Muscle layer of duodenum (tissue), 2 donors: ENCODE data around the gene LCLAT1.
A peak's percentile ranks its signal among the peaks of the same experiment; 100 is the strongest.

Experiments
- H3K27ac ChIP-seq: one replicate; pipeline ENCODE4 v1.7.0; 2013; ENCODE audit warnings: mild to moderate bottlenecking, low read length
- H3K27me3 ChIP-seq: one replicate; pipeline ENCODE4 v1.7.0; 2013; ENCODE audit warnings: low read depth, mild to moderate bottlenecking, control low read depth, low read length
- H3K36me3 ChIP-seq, 2 donors: one replicate each; pipeline ENCODE4 v1.7.0; 2013; ENCODE audit warnings: low read length in 2 of 2, control low read depth in 1 of 2, mild to moderate bottlenecking in 1 of 2; ENCODE audit not compliant: insufficient read depth in 2 of 2, control insufficient read depth in 1 of 2
- H3K4me1 ChIP-seq, 2 donors: one replicate each; pipeline ENCODE4 v1.7.0; 2013; ENCODE audit warnings: low read length in 2 of 2, mild to moderate bottlenecking in 2 of 2, control low read depth in 1 of 2, moderate library complexity in 1 of 2; ENCODE audit not compliant: insufficient read depth in 2 of 2, control insufficient read depth in 1 of 2
- H3K4me3 ChIP-seq, 2 donors: one replicate each; pipeline ENCODE4 v1.7.0; 2013; ENCODE audit warnings: low read length in 2 of 2, low read depth in 1 of 2, mild to moderate bottlenecking in 1 of 2
- H3K9me3 ChIP-seq, 2 donors: one replicate each; pipeline ENCODE4 v1.7.0; 2013; ENCODE audit warnings: low read length in 2 of 2, control low read depth in 1 of 2, mild to moderate bottlenecking in 1 of 2; ENCODE audit not compliant: control insufficient read depth in 1 of 2
- donor health status: healthy.

The LCLAT1 gene

GRCh38 chr2:30447149-30448045 is at the start of gene LCLAT1:
LCLAT1 (plus strand) TSS chr2:30447246; CDS start chr2:30525591, 78,345 bp downstream.
- Histone ChIP-seq H3K27ac (peak within 1 kb of the TSS; percentile 84), H3K4me3 (peak within 1 kb of the TSS; percentile 93 to 94), H3K9me3 (no peaks in the 10 kb centered on the region), H3K4me1 (peaks cover 12 to 16% of the 10 kb centered on the region in 2 donors), H3K27me3 (no peaks in the 10 kb centered on the region), H3K36me3 (no peaks in the 10 kb centered on the region)

DNA sequence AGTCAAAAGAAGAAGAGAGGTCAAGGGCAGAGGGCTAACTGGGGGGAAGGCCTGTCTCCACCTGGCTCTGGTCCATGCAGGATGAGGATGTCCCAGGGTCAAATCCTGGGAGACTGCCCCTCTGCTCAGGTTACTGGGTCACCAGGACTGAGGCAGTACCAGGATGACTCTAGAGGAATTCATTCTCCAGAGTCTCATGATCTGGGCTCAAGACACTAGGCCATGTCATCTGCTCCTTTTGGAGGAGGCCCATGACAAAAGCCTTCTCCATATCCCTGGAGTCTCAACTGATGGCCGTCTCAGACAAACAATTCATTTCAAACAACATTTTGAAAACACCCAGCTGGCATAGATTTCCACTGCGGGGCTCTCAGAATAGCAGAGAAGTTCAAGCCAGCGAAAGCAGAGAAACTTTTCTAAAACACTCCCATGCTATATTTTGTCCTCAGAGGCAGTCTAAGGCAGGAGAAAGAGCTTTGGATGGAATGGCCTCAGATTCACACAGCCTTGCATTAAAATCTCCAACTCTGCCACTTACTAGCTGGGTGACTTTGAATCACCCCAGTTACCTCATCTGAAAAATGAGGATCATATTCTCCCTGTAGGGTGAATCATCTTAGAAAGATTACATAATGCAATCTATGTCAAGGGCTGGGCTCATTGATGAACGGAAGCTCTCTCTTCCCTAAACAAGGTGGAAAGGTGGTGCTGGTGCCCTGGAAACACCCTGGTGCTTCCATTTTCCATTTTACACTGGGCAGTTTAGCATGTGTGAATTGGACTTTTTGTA is 48.8 kb upstream of the LCLAT1 start:
- Histone ChIP-seq H3K36me3 (no peaks in the 10 kb centered on the region), H3K4me3 (no peak overlapping the region), H3K27ac (no peak overlapping the region), H3K9me3 (no peaks in the 10 kb centered on the region), H3K27me3 (no peaks in the 10 kb centered on the region), H3K4me1 (peaks cover 3 to 25% of the 10 kb centered on the region in 2 donors)

GRCh38 chr2:30400151-30400954 is 46.7 kb upstream of the LCLAT1 start:
- Histone ChIP-seq H3K27me3 (no peaks in the 10 kb centered on the region), H3K36me3 (no peaks in the 10 kb centered on the region), H3K4me3 (no peak overlapping the region), H3K4me1 (peaks cover 16 to 37% of the 10 kb centered on the region in 2 donors), H3K9me3 (no peaks in the 10 kb centered on the region), H3K27ac (no peak overlapping the region)

GRCh38 chr2:30402441-30403182 is 44.4 kb upstream of the LCLAT1 start:
- Histone ChIP-seq H3K36me3 (no peaks in the 10 kb centered on the region), H3K4me1 (peaks cover 17 to 47% of the 10 kb centered on the region in 2 donors), H3K4me3 (no peak overlapping the region), H3K27ac (no peak overlapping the region), H3K9me3 (no peaks in the 10 kb centered on the region), H3K27me3 (no peaks in the 10 kb centered on the region)

DNA sequence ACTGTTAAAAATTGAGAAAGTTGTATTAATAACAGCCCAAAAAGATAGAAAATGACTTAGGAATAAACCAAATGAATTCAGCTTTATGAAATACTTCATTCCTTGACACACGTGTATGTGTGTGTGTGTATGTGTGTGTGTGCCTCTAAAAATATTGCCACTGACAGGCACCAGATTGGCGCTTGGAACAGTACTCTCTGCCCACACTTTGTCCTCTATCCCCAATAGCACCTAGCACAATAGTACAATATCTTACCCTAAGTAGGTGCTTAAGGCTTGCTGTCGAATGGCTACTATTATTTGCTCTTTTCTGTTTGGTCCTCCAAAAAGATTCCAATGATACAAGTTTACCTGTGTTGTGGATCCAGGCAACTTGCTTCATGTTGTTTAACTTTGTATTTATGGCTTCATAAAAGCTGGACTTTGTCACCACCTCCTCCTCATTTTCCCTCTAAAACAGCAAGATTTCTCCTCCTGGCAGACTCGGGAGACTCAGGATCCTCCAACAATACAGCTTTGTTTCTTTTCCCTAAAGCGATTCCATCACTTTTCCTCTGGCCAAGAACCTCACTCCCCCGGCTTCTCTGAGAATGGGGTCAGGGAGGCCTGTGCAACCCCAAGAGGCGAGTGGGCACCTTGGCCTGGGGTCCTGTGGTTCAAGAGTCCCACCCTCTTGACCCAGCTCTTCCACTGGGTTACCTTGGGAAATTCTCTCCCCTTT is 43.3 kb upstream of the LCLAT1 start:
- Histone ChIP-seq H3K9me3 (no peaks in the 10 kb centered on the region), H3K27me3 (no peaks in the 10 kb centered on the region), H3K4me1 (peaks cover 17 to 47% of the 10 kb centered on the region in 2 donors), H3K27ac (peak overlapping the region; percentile 40), H3K4me3 (no peak overlapping the region), H3K36me3 (no peaks in the 10 kb centered on the region)

- Histone ChIP-seq H3K27ac (peak overlapping the region; percentile 40), H3K27me3 (no peaks in the 10 kb centered on the region), H3K4me1 (peaks cover 17 to 56% of the 10 kb centered on the region in 2 donors), H3K9me3 (no peaks in the 10 kb centered on the region), H3K36me3 (no peaks in the 10 kb centered on the region), H3K4me3 (peak overlapping the region; percentile 7 to 13)
Measured at GRCh38 chr2:30404319-30405259, 42.5 kb upstream of the LCLAT1 start.

DNA sequence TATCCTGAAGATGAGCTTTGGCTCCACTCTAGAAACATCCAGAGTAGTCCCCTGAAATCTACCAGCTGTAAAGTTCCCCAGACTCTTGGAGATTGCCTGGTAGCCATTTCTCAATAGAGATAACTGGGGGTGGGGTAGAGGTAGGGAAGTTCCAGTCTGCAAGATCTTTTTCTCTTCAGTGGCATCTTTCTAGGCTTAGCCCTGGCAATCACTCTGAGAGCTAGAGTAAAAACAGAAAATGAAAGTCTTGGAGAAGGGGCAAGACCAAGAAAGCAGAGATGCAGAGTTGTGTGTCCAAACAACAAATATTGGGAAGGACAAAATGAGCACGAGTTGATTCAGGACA is 41.8 kb upstream of the LCLAT1 start:
- Histone ChIP-seq H3K36me3 (no peaks in the 10 kb centered on the region), H3K27me3 (no peaks in the 10 kb centered on the region), H3K4me3 (peak overlapping the region in 1 of 2 donors; percentile 7), H3K27ac (no peak overlapping the region), H3K4me1 (peaks cover 17 to 53% of the 10 kb centered on the region in 2 donors), H3K9me3 (no peaks in the 10 kb centered on the region)

GRCh38 chr2:30406853-30407252 is 40.2 kb upstream of the LCLAT1 start:
- Histone ChIP-seq H3K4me1 (peaks cover 17 to 49% of the 10 kb centered on the region in 2 donors), H3K4me3 (no peak overlapping the region), H3K27me3 (no peaks in the 10 kb centered on the region), H3K36me3 (no peaks in the 10 kb centered on the region), H3K9me3 (no peaks in the 10 kb centered on the region), H3K27ac (no peak overlapping the region)

- H3K36me3 ChIP-seq: no peaks in the 10 kb centered on the region
- H3K27me3 ChIP-seq: no peaks in the 10 kb centered on the region
- peak overlapping the region; percentile 59 for H3K27ac ChIP-seq
- no peak overlapping the region for H3K4me3 ChIP-seq
- no peaks in the 10 kb centered on the region for H3K9me3 ChIP-seq
- H3K4me1 ChIP-seq: peaks cover 19 to 63% of the 10 kb centered on the region in 2 donors
Measured at GRCh38 chr2:30408961-30409387, 38.1 kb upstream of the LCLAT1 start.
